GM18517 (cell line): ENCODE results near the gene NEO1.

ENCODE experiments used
- ATAC-seq: cut with Tn5 transposase; IDR thresholded peaks from one replicate; pipeline ENCODE4 v1.9.1; 2021; ENCODE audit warnings: mild to moderate bottlenecking, moderate library complexity; ENCODE audit not compliant: unreplicated experiment

NEO1 gene

GRCh38 chr15:73325191-73325861 is 273.1 kb downstream of the NEO1 start:
- no peak for ATAC-seq

GRCh38 chr15:73326157-73326556 is 273.9 kb downstream of the NEO1 start:
- ATAC-seq, result no peak

GRCh38 chr15:73328149-73328820 is 276.0 kb downstream of the NEO1 start:
- no peak for ATAC-seq

- ATAC-seq, result no peak
Measured at GRCh38 chr15:73328981-73329380, 276.7 kb downstream of the NEO1 start.

- no peak for ATAC-seq
Measured at GRCh38 chr15:73329501-73330200, 277.4 kb downstream of the NEO1 start.

- no peak for ATAC-seq
Measured at GRCh38 chr15:73330206-73331051, 278.2 kb downstream of the NEO1 start.

GRCh38 chr15:73331501-73331900 is 279.2 kb downstream of the NEO1 start:
- no peak for ATAC-seq

GRCh38 chr15:73331991-73332925 is 280.0 kb downstream of the NEO1 start:
- no peak for ATAC-seq

GRCh38 chr15:73333001-73333400 is 280.7 kb downstream of the NEO1 start:
- ATAC-seq, result no peak

- no peak for ATAC-seq
Measured at GRCh38 chr15:73334086-73334485, 281.8 kb downstream of the NEO1 start.

- no peak for ATAC-seq
Measured at GRCh38 chr15:73335026-73335425, 282.8 kb downstream of the NEO1 start.

GRCh38 chr15:73335471-73335870 is 283.2 kb downstream of the NEO1 start:
- ATAC-seq, result no peak

- no peak for ATAC-seq
Measured at GRCh38 chr15:73336756-73337155, 284.5 kb downstream of the NEO1 start.

GRCh38 chr15:73337187-73337586 is 284.9 kb downstream of the NEO1 start:
- no peak for ATAC-seq

GRCh38 chr15:73338058-73338457 is 285.8 kb downstream of the NEO1 start:
- no peak for ATAC-seq

- ATAC-seq, result no peak
Measured at GRCh38 chr15:73338606-73339374, 286.5 kb downstream of the NEO1 start.

- ATAC-seq, result no peak
Measured at GRCh38 chr15:73340502-73341192, 288.4 kb downstream of the NEO1 start.

- no peak for ATAC-seq
Measured at GRCh38 chr15:73341886-73342600, 289.8 kb downstream of the NEO1 start.
